K562 (cell line): ENCODE data around the gene KAZN. TPM values are rescaled to one million over a fixed set of nuclear protein-coding genes. Genes with fewer than 3 reads are reported as not detected.

ENCODE experiments used
- ATAC-seq: fragments of 200-7000 bp; cut with Tn5 transposase; 3 replicates; pipeline ENCODE4 v1.9.1; 2020; ENCODE audit warnings: moderate library complexity
- BruUV-seq: library from RNA; stranded (reverse); fragments of 400-500 nt; replicated peaks from 2 replicates; lab custom pipeline; 2021; lab: Mats Ljungman, UMichigan
- CTCF ChIA-PET: fragments of 300-600 bp; formaldehyde crosslinking; extraction: SDS; loops from one replicate; lab custom pipeline; 2021; ENCODE audit warnings: low intra/inter-chr PET ratio; lab: Yijun Ruan, JAX
- POLR2A ChIA-PET: fragments of 300-600, 350-650 bp; sonication (Branson Sonifier 250); formaldehyde crosslinking; extraction: SDS; loops from one replicate; lab custom pipeline; 2021; ENCODE audit warnings: antibody characterized with exemption, inconsistent platforms; lab: Yijun Ruan, JAX
- DNase-seq, 4 experiments: peaks; one replicate each; pipeline versions ENCODE4 v3.0.0 to v3.0.0-alpha.2; 2011 to 2018; ENCODE audit warnings: low spot score in 3 of 4, mixed read lengths in 3 of 4; ENCODE audit errors: extremely low read depth in 1 of 4
- FAIRE-seq: peaks from 2 replicates; lab custom pipeline; 2011; peaks lifted over from hg19 to GRCh38; lab: Jason Lieb, UNC
- H2AFZ ChIP-seq: 2 replicates; pipeline ENCODE4 v1.6.0; 2011; ENCODE audit warnings: low read depth, low read length, control low read depth, inconsistent platforms
- H3K27ac ChIP-seq: fragments of 200-600 bp; 3 replicates; pipeline ENCODE4 v1.8.0; 2011; ENCODE audit warnings: low read depth, mild to moderate bottlenecking, control low read depth, inconsistent platforms, low read length, moderate library complexity, mixed read lengths; ENCODE audit errors: extremely low read depth
- H3K27me3 ChIP-seq, 2 experiments: fragments of 300-600 bp in 1 of 2; 2 replicates in 1 of 2; 3 replicates in 1 of 2; pipeline versions ENCODE4 v1.6.0 to v1.8.0; 2011; ENCODE audit warnings: inconsistent platforms in 2 of 2, low read length in 2 of 2, mild to moderate bottlenecking in 1 of 2, mixed read lengths in 1 of 2, moderate library complexity in 1 of 2; ENCODE audit not compliant: control insufficient read depth in 2 of 2, insufficient read depth in 2 of 2
- H3K36me3 ChIP-seq: fragments of 300-600 bp; 3 replicates; pipeline ENCODE4 v1.8.0; 2011; ENCODE audit warnings: mild to moderate bottlenecking, low read length, inconsistent platforms; ENCODE audit not compliant: control insufficient read depth, insufficient read depth
- H3K4me1 ChIP-seq, 2 experiments: fragments of 200-600 bp in 1 of 2; replicated peaks in 1 of 2; 2 replicates in 1 of 2; 3 replicates in 1 of 2; pipeline versions ENCODE4 v1.5.1 to v1.8.0; 2011; ENCODE audit warnings: inconsistent platforms in 2 of 2, low read length in 2 of 2, mild to moderate bottlenecking in 1 of 2, mixed read lengths in 1 of 2, moderate library complexity in 1 of 2; ENCODE audit not compliant: control insufficient read depth in 2 of 2, insufficient read depth in 2 of 2
- H3K4me2 ChIP-seq: 2 replicates; pipeline ENCODE4 v1.6.1; 2011; ENCODE audit warnings: low read length, control low read depth, inconsistent platforms, mixed read lengths; ENCODE audit not compliant: insufficient read depth
- H3K4me3 ChIP-seq: fragments of 200-600 bp; sonication (generic), shearing (Covaris generic); 2 replicates; pipeline ENCODE4 v1.5.1; 2016; ENCODE audit warnings: control low read depth, inconsistent platforms
- H3K79me2 ChIP-seq: fragments of 200-600 bp; 3 replicates; pipeline ENCODE4 v1.8.0; 2011; ENCODE audit warnings: low read length, inconsistent platforms; ENCODE audit not compliant: control insufficient read depth, insufficient read depth
- H3K9ac ChIP-seq, 2 experiments: 2 replicates each; pipeline versions ENCODE4 v1.6.0 to v1.6.1; 2011; ENCODE audit warnings: low read depth in 2 of 2, low read length in 2 of 2, control low read depth in 1 of 2, inconsistent platforms in 1 of 2, mild to moderate bottlenecking in 1 of 2, mixed read lengths in 1 of 2; ENCODE audit not compliant: insufficient read depth in 1 of 2
- H3K9me1 ChIP-seq: one replicate; pipeline ENCODE4 v1.6.0; 2011; ENCODE audit warnings: inconsistent platforms, mild to moderate bottlenecking, low read length, moderate library complexity; ENCODE audit not compliant: control insufficient read depth, insufficient read depth
- H3K9me3 ChIP-seq: replicated peaks from 2 replicates; pipeline ENCODE4 v1.5.1; 2011; ENCODE audit warnings: low read depth, low read length, inconsistent platforms; ENCODE audit not compliant: control insufficient read depth, insufficient read depth
- H4K20me1 ChIP-seq: replicated peaks from 2 replicates; pipeline ENCODE4 v1.6.1; 2011; ENCODE audit warnings: low read length, inconsistent platforms, mixed read lengths; ENCODE audit not compliant: control insufficient read depth, insufficient read depth
- CBFB ChIP-seq: sonication (generic); formaldehyde crosslinking; IDR thresholded peaks from 2 replicates; pipeline ENCODE4 v1.4.0; 2020; ENCODE audit warnings: mild to moderate bottlenecking, missing genetic modification reagents
- CBX8 ChIP-seq: fragments of 200-600 bp; sonication (generic); IDR thresholded peaks from 2 replicates; pipeline ENCODE4 v1.6.1; 2012; ENCODE audit warnings: borderline replicate concordance, mixed run types, low read depth, mild to moderate bottlenecking, moderate library complexity, mixed read lengths, low read length, control low read depth, inconsistent platforms; ENCODE audit not compliant: poor library complexity, severe bottlenecking; ENCODE audit errors: extremely low read depth
- CHD7 ChIP-seq: fragments of 200-600 bp; sonication (generic); IDR thresholded peaks from one replicate; pipeline ENCODE4 v1.6.1; 2012; ENCODE audit warnings: mild to moderate bottlenecking, low read depth, low read length, inconsistent platforms
- ETV1 ChIP-seq: fragments of 450-650 bp; conservative IDR thresholded peaks from 2 replicates; pipeline ENCODE4 v1.6.1; 2016; ENCODE audit warnings: missing genetic modification characterization, control low read depth, low read depth, missing compliant biosample characterization
- MEIS2 ChIP-seq: fragments of 450-650 bp; IDR thresholded peaks from 2 replicates; pipeline ENCODE4 v1.6.1; 2014; ENCODE audit warnings: mild to moderate bottlenecking; ENCODE audit not compliant: partially characterized antibody
- SP1 ChIP-seq: sonication (generic); formaldehyde crosslinking; IDR thresholded peaks from 2 replicates; pipeline ENCODE4 v1.8.1; 2022; ENCODE audit warnings: mild to moderate bottlenecking, missing genetic modification reagents
- SRSF3 ChIP-seq: fragments of 200-400 bp; formaldehyde crosslinking; IDR thresholded peaks from 2 replicates; pipeline ENCODE4 v1.6.1; 2016; ENCODE audit warnings: mild to moderate bottlenecking, low read length, moderate library complexity; ENCODE audit not compliant: insufficient read depth
- ZNF75A ChIP-seq: fragments of 450-650 bp; formaldehyde crosslinking; IDR thresholded peaks from 2 replicates; pipeline ENCODE4 v1.4.0; 2020; ENCODE audit warnings: mild to moderate bottlenecking
- WGBS: fragments of 100-300 bp; shearing (Covaris generic); methylation state at CpG from one replicate; pipeline ENCODE4 v1.1.6; 2016; ENCODE audit warnings: low coverage, mixed read lengths; ENCODE audit not compliant: insufficient coverage; ENCODE audit errors: missing lambda C conversion rate; 5-methylcytosine and 5-hydroxymethylcytosine counted together
- in situ Hi-C: fragments of 300-500 bp; cut with MboI; formaldehyde crosslinking; loops from 4 replicates; pipeline ENCODE4 v1.15.0; 2018; ENCODE audit warnings: inconsistent platforms, mixed read lengths
- intact Hi-C: fragments of 100-400 bp; cut with micrococcal nuclease; formaldehyde crosslinking; loops from 2 replicates; pipeline ENCODE4 v1.14.2; 2022
- polyA plus RNA-seq, 8 experiments: library from polyadenylated mRNA; depleted of rRNA in 4 of 8; stranded (reverse) in 5 of 8; unstranded in 3 of 8; fragments of >200 nt; fragmentation: Nextera tagmentation in 2 of 8; fragmentation: Illumina TruSeq in 1 of 8; extraction: Ambion mirVana in 2 of 8; extraction: Trizol in 1 of 8; gene quantifications; 2 replicates each; pipeline versions ENCODE4 v1.2.1 to v1.2.3, GENCODE V29; 2011 to 2014; ENCODE audit warnings: inconsistent platforms in 1 of 8, missing spikeins in 1 of 8
- total RNA-seq, 7 experiments: library from RNA; depleted of rRNA in 6 of 7; stranded (reverse); fragments of >200 nt in 6 of 7; fragmentation: Illumina TruSeq in 2 of 7; extraction: Trizol in 2 of 7; gene quantifications; 2 replicates each; pipeline versions ENCODE4 v1.2.1 to v1.2.3, GENCODE V29; 2011 to 2021; ENCODE audit warnings: low replicate concordance in 1 of 7

KAZN gene
- total and polyA plus RNA-seq, 9 of the 15 experiments (the other 6 are each of a cell fraction or from before 2014, with no cell fraction given) = 2.1 to 21.6 (median 5.4) TPM

GRCh38 chr1:14648896-14649855, 50.7 kb downstream of the KAZN start:
- Histone ChIP-seq H3K4me3 (no peak overlapping the region), H3K36me3 (no peaks in the 10 kb centered on the region), H3K9me3 (no peaks in the 10 kb centered on the region), H3K4me2 (no peak overlapping the region), H2AFZ (no peak overlapping the region), H3K27ac (no peak overlapping the region), H3K9me1 (no peaks in the 10 kb centered on the region), H3K79me2 (no peaks in the 10 kb centered on the region), H4K20me1 (peaks cover 9% of the 10 kb centered on the region; the same call in 1 of the 2 replicates), H3K4me1 (no peaks in the 10 kb centered on the region), H3K9ac (no peak overlapping the region), H3K27me3 (peaks cover under 1 to 2% of the 10 kb centered on the region in 2 experiments; a peak in 4 of 5 replicates)
- intact Hi-C loops (no loop called here), in situ Hi-C loops (no loop called here)
- CTCF ChIA-PET = no interaction called here
- no peak for ATAC-seq
- FAIRE-seq = no peak
- DNase-seq = no peak
- POLR2A ChIA-PET = interaction anchor here (0.7 to 2.1 kb wide), 4 partner anchors 8 to 814 kb away, joined by 3 to 7 read pairs (median 3); no protein-coding TSS in a partner anchor
- BruUV-seq = no TSS peak
- 13% methylated on average over 9 of the region's 9 CpGs for WGBS
- no peak for TF ChIP-seq SP1 (CRISPR knock-in tag)
- TF ChIP-seq CBFB (CRISPR knock-in tag) = no peak
- TF ChIP-seq ZNF75A (CRISPR knock-in tag) = no peak
- no peak for TF ChIP-seq CBX8
- no peak for TF ChIP-seq MEIS2
- no peak for TF ChIP-seq ETV1
- no peak for TF ChIP-seq CHD7
- no peak for TF ChIP-seq SRSF3
